WERI-Rb-1 (cell line): ENCODE measurements around the gene RXRG.
A peak's percentile ranks its signal among the peaks of the same experiment; 100 is the strongest.

Experiments
- DNase-seq: peaks from one replicate; pipeline ENCODE4 v3.0.0-alpha.2; 2020
- H3K27ac ChIP-seq: fragments of 250-450 bp; sonication (Bioruptor Pico); 2 replicates; pipeline ENCODE4 v1.5.1; 2020; ENCODE audit warnings: mild to moderate bottlenecking, moderate library complexity
- H3K27me3 ChIP-seq: fragments of 250-450 bp; sonication (Bioruptor Pico); 2 replicates; pipeline ENCODE4 v1.5.1; 2021; ENCODE audit warnings: mild to moderate bottlenecking, low read depth, moderate library complexity; ENCODE audit not compliant: insufficient read depth, severe bottlenecking
- H3K36me3 ChIP-seq: fragments of 250-450 bp; sonication (Bioruptor Pico); 2 replicates; pipeline ENCODE4 v1.5.1; 2020; ENCODE audit warnings: mild to moderate bottlenecking, moderate library complexity
- H3K4me3 ChIP-seq: 2 replicates; pipeline ENCODE4 v1.5.1; 2011; ENCODE audit warnings: low read depth, mild to moderate bottlenecking, control low read depth, low read length
- H3K9me3 ChIP-seq: fragments of 250-450 bp; sonication (Bioruptor Pico); 2 replicates; pipeline ENCODE4 v1.5.1; 2021; ENCODE audit warnings: mild to moderate bottlenecking, moderate library complexity; ENCODE audit not compliant: severe bottlenecking
- TF ChIP-seq, protein P1 (sequence below): IDR thresholded peaks from 2 replicates; pipeline ENCODE4 v1.5.1; 2011; ENCODE audit warnings: low read depth, mild to moderate bottlenecking, control low read depth, inconsistent platforms, low read length

The RXRG gene

DNA sequence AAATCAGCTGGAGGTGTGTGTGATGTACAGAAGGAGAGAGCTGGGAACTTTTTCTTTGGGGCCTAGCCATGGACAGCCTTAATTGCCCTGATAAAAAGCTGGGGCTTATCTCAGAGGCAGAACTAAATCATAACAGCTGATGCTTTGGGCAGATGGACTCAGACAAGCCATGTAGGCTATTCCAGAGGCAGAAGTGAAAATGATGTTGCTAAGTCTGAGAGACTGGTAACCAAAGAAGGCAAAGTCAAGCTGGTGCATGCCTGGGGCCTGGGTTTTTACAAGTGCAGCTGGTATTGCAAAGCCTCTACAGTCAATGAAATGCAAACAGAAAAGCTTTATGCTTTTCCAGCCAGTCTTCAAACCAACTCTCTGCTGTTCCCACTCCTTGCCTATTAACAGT is 49.4 kb downstream of the RXRG start:
- no peak for DNase-seq
- peaks cover 20% of the 10 kb centered on the region for H3K36me3 ChIP-seq
- H3K27ac ChIP-seq: no peak overlapping the region
- no peaks in the 10 kb centered on the region for H3K27me3 ChIP-seq
- no peak overlapping the region for H3K4me3 ChIP-seq
- TF ChIP-seq, protein P1, sequence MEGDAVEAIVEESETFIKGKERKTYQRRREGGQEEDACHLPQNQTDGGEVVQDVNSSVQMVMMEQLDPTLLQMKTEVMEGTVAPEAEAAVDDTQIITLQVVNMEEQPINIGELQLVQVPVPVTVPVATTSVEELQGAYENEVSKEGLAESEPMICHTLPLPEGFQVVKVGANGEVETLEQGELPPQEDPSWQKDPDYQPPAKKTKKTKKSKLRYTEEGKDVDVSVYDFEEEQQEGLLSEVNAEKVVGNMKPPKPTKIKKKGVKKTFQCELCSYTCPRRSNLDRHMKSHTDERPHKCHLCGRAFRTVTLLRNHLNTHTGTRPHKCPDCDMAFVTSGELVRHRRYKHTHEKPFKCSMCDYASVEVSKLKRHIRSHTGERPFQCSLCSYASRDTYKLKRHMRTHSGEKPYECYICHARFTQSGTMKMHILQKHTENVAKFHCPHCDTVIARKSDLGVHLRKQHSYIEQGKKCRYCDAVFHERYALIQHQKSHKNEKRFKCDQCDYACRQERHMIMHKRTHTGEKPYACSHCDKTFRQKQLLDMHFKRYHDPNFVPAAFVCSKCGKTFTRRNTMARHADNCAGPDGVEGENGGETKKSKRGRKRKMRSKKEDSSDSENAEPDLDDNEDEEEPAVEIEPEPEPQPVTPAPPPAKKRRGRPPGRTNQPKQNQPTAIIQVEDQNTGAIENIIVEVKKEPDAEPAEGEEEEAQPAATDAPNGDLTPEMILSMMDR: no peak
- H3K9me3 ChIP-seq: no peaks in the 10 kb centered on the region

- Histone ChIP-seq H3K27me3 (no peaks in the 10 kb centered on the region), H3K9me3 (no peaks in the 10 kb centered on the region), H3K36me3 (no peaks in the 10 kb centered on the region), H3K4me3 (peak overlapping the region; percentile 33), H3K27ac (peak overlapping the region; percentile 22; the same call in 1 of the 2 replicates)
- TF ChIP-seq, protein P1: peak; percentile 82
- DNase-seq: peak; percentile 91
Observed at GRCh38 chr1:165392634-165393571, 52.0 kb downstream of the RXRG start.

DNA sequence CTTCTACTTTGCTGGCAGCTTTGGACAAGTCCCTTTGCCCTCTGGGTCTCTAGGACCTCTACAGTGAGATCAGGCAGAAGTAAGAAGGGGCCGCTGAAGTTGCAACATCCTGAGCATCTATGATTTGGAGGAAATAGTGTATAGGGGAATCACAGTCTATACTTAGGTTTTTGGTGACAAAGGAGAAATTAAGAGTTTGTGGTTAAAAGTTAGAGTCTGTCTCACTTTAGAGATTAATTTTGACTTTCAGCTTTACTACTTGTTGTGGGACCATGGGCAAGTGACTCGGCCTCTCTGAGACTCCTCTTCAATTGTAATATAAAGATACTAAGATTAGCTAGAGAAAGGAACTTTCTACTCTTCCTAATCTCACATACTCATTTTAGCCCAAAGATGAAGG is 55.3 kb downstream of the RXRG start:
- no peak overlapping the region for H3K4me3 ChIP-seq
- DNase-seq: no peak
- no peaks in the 10 kb centered on the region for H3K27me3 ChIP-seq
- TF ChIP-seq, protein P1: no peak
- H3K27ac ChIP-seq: no peak overlapping the region
- no peaks in the 10 kb centered on the region for H3K36me3 ChIP-seq
- H3K9me3 ChIP-seq: no peaks in the 10 kb centered on the region

GRCh38 chr1:165387961-165388360 is 57.0 kb downstream of the RXRG start:
- Histone ChIP-seq H3K4me3 (no peak overlapping the region), H3K27me3 (no peaks in the 10 kb centered on the region), H3K36me3 (no peaks in the 10 kb centered on the region), H3K27ac (no peak overlapping the region), H3K9me3 (no peaks in the 10 kb centered on the region)
- no peak for DNase-seq
- TF ChIP-seq, protein P1: no peak

DNA sequence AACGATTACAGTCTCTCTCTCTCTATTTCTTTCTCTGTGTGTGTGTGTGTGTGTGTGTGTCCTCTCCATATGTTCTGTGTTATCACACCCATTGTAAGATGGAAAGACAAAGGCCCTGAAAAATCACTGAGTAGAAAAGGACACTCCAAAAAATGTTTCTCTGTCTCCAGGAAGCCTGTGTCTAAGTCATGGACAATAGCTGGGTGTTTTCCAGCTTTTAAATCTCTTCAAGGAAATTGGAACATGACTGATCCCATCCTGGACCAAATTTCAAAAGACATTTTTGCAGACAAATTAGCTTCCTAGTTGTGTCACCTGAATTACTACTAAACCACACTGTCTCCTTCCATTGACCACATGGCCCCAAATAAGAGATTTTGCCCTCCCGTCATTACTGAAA is 57.4 kb downstream of the RXRG start:
- no peaks in the 10 kb centered on the region for H3K9me3 ChIP-seq
- H3K36me3 ChIP-seq: no peaks in the 10 kb centered on the region
- DNase-seq: no peak
- TF ChIP-seq, protein P1: no peak
- no peak overlapping the region for H3K27ac ChIP-seq
- H3K4me3 ChIP-seq: no peak overlapping the region
- no peaks in the 10 kb centered on the region for H3K27me3 ChIP-seq
